ENCODE data around the gene SNRNP25.

DNA sequence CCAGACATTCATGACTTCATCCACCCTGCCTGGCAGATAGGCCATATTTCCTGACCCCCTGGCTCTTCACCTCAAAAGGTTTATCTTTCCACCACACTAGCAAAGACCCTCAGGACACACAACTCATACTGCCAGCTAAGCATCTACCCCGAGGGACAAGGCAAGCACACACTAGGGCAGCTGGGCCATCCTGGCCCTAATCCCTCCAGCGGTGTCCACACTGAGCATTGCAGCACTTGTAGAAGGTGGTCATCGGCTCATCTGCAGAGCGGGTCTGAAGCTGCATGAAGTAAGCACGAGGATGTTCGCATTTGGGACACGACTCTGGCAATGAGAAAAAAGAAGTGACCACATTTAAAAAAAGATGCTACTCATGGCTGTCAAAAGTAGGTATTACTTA is 6.4 kb upstream of the SNRNP25 start:
- TF ChIP-seq CTCF (IDR thresholded peaks at IDR 0.05; ENCODE audit: low read length) (no peak), EZH2 (IDR thresholded peaks at IDR 0.05; ENCODE audit: borderline replicate concordance, low read length) (no peak)
